ENCODE measurements around the gene FRMD5.

DNA sequence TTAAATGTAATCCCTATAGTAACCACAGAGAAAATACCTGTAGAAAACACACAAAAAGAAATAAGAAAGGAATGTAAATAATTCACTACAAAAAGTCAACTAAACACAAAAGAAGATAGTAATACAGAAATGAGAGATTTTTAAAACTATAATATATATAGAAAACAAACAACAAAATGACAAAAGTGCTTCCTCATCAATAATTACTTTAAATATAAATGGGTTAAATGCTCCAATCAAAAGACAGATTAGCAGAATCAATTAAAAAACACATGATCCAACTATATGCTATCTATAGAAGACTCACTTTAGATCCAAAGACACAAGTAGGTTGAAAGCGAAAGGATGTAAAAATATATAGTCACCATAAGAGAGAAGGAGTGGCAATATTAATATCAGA is 45.8 kb downstream of the FRMD5 start:
- TF ChIP-seq, protein P1, sequence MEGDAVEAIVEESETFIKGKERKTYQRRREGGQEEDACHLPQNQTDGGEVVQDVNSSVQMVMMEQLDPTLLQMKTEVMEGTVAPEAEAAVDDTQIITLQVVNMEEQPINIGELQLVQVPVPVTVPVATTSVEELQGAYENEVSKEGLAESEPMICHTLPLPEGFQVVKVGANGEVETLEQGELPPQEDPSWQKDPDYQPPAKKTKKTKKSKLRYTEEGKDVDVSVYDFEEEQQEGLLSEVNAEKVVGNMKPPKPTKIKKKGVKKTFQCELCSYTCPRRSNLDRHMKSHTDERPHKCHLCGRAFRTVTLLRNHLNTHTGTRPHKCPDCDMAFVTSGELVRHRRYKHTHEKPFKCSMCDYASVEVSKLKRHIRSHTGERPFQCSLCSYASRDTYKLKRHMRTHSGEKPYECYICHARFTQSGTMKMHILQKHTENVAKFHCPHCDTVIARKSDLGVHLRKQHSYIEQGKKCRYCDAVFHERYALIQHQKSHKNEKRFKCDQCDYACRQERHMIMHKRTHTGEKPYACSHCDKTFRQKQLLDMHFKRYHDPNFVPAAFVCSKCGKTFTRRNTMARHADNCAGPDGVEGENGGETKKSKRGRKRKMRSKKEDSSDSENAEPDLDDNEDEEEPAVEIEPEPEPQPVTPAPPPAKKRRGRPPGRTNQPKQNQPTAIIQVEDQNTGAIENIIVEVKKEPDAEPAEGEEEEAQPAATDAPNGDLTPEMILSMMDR (IDR thresholded peaks at IDR 0.05): no peak
- TF ChIP-seq POLR2A (IDR thresholded peaks at IDR 0.05): no peak
